ENCODE data around the gene ZMYND8. TPM values are rescaled to one million over a fixed set of nuclear protein-coding genes. Genes with fewer than 3 reads are reported as not detected.
"Not testable (repeated sequence)": the region's sequence is repeated elsewhere in the genome, so short reads cannot be mapped to it uniquely, and the experiment has no call there.

Gene ZMYND8
- polyA plus RNA-seq, 1 donor = 15.2 TPM

DNA sequence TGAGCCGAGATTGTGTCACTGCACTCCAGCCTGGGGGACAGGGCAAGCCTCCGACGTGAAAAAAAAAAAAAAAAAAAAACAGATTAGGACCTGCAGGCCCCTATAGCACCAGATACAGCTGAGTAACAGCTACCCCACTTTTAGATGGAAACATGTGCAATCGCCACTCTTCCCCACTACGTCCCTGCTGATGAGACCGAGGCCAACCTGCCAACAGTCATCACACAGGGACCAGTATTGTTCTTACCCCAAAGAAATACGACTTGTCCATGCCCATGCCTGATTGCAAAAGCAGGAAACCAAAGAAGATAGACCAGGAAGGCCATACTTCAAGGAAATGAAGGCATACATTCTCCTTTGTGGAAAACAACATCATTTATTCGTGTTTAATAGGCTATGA is 45.8 kb downstream of the ZMYND8 start:
- DNase-seq (ENCODE audit: low read depth) = no peak

DNA sequence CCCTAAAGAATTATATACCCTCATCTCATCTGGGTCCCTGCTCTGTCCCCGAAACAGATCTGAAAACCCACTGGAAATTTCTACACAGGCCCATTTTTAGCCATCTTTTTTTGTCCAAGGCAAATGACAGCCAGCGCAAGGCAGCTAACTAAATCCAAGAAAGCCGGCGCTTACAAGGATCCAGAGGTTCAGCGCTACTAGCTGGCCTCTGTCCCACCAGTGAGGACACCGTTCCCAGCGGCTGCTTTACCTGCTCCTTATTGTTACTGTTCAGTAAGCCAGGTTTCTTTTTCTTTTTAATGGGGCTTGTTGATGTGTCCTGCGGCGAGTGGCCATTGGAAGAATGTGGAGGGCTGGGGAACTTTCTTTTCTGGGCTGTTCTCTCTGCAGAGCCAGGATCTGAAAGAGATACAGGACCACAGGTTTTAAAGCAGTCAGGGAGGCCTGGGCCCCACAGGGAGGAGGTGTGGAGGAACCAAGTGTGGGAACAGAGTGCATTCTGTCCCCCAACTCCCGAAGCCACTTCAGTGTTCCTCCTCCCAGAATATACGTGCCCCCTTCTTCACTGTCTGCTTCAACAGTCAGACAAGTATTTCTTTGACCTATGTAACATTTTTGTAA is 46.6 kb downstream of the ZMYND8 start:
- no peak for DNase-seq (ENCODE audit: low read depth)

DNA sequence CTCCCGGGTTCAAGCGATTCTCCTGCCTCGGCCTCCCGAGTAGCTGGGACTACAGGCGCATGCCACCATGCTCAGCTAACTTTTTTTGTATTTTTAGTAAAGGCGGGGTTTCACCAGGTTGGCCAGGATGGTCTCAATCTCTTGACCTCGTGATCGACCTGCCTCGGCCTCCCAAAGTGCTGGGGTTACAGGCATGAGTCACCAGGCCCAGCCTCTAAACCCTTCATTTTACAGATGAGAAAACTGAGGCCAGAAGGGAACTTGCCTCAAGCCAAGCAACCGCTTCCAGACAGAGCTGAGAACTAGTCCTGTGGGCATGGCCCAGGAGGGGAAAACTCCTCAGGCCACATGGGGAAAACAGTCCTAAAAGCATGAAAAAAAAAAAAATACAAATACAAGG is 47.1 kb downstream of the ZMYND8 start:
- DNase-seq (ENCODE audit: low read depth) = no peak

DNA sequence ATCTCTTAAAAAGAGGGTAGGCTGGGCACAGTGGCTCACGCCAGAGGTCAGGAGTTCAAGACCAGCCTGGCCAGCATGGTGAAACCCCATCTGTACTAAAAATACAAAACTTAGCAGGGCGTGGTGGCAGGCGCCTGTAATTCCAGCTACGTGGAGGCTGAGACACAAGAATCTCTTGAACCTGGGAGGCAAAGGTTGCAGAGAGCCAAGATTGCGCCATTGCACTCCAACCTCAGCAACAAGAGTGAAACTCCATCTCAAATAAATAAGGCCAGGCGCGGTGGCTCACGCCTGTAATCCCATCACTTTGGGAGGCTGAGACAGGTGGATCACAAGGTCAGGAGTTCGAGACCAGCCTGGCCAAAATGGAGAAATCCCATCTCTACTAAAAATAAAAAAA is 48.9 kb downstream of the ZMYND8 start:
- DNase-seq (ENCODE audit: low read depth) = not testable (repeated sequence)

DNA sequence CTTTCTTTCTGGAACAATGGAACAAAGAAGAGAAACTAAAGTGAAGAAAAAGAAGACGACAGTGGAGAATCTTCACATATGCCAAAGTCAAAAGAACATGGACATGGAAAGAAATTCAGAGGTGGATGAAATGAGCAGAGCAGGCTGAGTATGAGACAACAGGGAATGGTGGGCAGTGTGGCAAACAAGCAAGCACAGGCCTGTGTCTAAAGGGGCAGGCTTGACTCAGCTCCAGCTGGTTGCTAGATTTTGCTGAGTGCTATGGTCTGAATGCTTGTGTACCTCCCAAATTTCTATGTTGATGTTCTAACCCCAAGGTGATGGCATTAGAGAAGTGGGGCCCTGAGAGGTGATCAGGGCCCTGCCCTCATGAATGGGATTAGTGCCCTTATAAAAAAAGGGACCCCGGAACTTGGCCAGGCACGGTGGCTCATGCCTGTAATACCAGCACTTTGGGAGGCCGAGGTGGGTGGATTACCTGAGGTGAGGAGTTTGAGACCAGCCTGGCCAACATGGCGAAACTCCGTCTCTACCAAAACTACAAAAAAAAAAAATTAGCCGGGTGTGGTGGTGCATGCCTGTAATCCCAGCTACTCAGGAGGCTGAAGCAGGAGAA is 49.6 kb downstream of the ZMYND8 start:
- no peak for DNase-seq (ENCODE audit: low read depth)

DNA sequence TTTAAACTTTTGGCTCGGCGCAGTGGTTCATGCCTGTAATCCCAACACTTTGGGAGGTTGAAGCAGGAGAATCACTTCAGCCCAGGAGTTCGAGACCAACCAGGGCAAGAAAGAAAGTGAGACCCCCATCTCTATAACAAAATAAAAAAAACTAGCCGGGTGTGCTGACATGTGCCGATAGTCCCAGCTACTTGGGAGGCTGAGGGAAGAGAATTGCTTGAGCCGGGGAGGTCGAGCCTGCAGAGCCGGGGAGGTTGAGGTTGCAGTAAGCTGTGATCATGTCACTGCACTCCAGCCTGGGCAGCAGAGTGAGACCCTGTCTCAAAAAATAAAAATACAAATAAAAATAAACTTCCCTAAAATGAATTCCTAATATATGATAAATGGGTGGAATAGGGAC is 50.4 kb downstream of the ZMYND8 start:
- no peak for DNase-seq (ENCODE audit: low read depth)

DNA sequence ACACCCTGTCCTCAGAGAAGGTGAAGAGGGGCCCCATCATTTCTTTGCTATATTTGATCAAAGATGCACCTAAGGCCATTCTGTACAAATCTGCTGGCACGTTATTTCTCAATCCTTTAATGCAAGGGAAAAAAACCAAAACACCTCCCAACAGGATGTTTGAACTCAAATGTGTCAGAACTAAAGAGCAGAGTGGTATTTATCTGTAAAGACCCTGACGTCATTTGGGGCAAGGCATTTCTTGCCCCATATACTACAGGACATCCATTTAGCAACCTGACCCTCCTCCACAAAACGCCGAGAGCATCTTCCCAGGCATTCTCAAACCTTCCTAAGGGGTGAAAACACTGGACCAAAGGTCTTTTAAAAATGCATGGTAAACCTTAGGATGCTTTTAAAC is 50.8 kb downstream of the ZMYND8 start:
- DNase-seq (ENCODE audit: low read depth) = no peak

DNA sequence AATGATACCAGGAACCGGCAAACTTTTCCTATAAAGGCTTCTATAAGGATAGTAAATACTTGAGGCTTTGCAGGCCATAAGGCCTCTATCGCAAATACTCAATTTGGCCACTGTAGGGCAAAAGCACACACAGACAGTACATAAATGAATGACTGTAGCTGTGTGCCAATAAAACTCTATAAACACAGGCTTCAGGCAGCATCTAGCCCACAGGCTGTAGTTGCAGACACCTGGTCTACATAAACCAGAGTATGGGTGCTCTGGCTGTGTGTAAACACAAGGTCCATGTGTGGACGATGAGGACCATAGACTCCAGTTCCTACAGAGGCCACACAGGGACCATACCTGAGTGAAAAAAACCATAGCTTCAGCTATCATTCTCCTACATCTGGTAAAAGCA is 52.2 kb downstream of the ZMYND8 start:
- no peak for DNase-seq (ENCODE audit: low read depth)

DNA sequence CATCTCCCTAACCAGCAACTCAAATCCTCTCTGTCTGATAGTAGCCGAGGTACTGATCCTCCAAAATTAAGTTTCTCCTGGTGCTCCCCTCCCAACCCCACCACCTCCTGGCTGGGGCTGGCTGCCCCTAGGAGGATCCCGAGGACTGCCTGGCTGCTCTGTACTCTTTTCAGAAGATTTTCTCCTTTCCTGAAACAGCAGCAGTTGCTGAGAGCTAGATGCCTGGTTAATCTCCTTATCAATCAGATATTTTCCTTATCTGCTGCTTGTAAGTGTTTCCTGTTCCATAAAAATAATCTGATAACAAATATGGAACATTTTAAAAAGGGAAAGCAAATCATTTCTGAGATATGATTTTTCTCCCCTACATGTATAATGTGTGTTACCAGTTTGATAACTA is 52.8 kb downstream of the ZMYND8 start:
- no peak for DNase-seq (ENCODE audit: low read depth)

DNA sequence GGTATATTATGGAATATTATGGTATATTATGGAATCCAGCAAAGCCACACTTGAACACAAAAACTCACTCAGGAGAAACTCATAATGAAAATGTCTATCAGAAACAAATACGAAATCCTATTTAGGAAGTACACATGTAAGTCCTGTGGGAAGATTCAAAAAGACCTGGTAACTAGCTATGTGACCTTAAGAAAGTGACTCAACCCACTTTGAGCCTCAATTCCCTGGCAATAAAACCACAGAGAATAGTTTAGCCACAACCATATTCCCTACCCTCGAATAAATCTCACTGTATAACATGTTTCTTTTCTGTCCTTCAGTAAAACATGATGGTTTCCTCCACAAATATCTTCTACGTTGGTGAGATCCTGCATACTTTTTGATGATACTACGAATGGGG is 56.4 kb downstream of the ZMYND8 start:
- no peak for DNase-seq (ENCODE audit: low read depth)

DNA sequence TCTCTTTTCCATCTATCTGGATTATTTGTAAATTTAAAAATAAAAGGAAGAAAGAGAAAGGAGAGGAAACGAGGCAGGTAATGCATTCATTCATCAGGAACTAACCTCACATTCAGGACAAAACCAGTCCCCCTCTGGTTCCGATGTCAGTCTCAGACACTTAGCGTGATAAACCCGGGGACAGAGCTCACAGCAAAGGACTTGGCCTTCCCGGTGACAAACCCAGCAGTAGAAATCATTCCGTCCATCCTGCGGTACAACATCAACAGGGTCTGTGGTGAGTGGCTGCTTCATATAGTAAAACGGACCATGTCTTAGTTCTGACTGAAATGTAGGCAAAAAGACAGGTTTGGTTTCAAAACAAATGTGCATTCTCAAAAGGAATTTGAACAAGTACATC is 57.9 kb downstream of the ZMYND8 start:
- no peak for DNase-seq (ENCODE audit: low read depth)

DNA sequence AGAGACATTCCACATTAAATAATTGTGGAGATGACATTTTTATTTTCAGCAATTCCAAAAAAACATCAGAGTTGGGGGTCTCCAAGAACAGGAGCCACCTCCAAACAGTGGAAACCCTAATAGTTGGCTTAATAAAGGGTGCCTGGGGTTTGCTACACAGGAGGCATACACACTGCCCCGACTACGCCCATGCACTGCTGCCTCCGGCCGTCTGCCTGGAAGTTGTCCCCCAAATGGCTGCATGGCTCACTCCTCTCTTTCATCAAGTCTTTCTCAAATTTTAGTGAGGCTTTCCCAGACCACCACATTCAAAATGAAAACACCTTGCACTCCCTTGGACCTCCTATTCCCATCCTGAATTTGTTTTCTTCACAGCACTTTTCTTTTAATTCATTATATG is 58.8 kb downstream of the ZMYND8 start:
- no peak for DNase-seq (ENCODE audit: low read depth)

DNA sequence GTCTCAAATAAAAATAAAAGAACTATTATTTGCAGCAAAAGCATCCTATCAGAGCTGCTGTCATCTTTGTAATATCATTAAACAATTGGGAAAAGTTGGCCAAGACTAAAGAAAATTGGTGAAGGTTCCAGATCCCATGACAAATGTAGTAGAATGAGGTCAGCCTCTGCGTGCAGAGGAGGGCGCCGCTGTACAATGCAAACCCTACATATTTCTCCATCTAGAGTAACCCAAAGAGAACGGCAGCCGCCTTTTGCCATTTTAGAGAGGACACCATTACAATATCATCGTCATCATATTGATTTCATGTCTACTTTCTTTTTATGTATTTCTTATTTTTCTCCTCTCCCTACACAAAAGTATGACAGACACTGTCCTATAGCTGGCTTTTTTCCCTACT is 59.5 kb downstream of the ZMYND8 start:
- no peak for DNase-seq (ENCODE audit: low read depth)

DNA sequence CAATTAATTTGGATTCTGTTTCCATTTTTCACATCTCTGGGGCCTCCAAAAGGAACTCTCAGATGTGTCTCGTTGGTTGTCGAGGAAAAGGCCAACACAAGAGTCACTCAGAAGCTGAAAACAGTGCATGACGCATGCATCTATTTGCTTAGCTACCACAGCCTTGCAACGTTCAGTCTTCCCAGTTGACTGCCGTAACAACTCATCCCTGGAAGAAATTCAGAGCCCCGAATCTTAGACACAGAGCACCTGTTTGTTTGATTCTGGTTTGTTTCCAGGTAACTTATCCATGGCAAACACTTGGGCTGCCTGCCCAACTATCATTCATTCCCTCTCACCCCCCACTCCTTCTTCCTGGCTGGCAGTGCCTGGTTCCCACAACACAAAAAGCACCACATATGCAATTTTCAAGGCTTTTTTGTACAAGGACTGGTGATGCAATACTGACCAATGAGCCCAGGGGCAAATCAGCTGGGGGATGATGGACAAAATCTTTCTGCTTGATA is 60.5 kb downstream of the ZMYND8 start:
- no peak for DNase-seq (ENCODE audit: low read depth)

DNA sequence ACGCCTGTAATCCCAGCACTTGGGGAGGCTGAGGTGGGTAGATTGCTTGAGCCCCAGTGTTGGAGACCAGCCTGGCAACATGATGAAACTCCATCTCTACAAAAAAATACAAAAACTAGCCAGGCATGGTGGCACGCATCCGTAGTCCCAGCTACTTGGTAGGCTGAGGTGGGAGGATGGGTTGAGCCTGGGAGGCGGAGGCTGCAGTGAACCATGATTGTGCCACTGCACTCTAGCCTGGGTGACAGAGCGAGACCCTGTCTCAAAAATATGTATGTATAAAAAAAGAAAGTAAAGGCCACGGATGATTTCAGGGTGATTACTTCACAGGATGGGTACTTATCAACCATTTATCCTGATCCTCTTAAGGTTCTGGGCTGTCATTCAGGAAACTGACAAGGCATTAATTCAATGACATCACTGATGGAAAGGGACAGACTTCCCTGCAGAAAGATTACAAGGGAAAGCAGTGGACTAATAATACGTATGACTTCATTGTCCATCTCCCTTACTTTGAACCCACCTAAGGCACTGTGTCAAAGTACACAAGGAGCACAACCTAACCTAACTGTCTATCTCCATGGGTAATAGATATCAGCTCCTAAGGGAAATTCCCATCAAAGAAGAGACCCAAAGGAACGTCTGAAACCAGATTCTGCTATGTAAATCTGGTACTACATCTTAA is 61.2 kb downstream of the ZMYND8 start:
- no peak for DNase-seq (ENCODE audit: low read depth)

DNA sequence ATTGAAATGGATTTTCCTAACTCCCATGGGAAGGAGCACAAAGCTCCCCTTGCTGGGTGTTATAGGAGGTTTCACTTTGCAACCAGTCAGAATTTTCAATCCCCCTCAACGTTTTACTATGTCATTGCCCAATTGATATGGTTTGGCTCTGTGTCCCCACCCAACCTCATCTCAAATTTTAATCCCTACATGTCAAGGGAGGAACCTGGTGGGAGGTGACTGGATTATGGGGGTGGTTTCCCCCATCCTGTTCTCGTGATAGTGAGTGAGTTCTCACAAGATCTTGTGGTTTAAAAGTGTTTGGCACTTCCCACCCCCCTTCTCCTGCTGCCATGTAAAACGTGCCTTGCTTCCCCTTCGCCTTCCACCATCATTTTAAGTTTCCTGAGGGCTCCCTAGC is 62.9 kb downstream of the ZMYND8 start:
- no peak for DNase-seq (ENCODE audit: low read depth)

DNA sequence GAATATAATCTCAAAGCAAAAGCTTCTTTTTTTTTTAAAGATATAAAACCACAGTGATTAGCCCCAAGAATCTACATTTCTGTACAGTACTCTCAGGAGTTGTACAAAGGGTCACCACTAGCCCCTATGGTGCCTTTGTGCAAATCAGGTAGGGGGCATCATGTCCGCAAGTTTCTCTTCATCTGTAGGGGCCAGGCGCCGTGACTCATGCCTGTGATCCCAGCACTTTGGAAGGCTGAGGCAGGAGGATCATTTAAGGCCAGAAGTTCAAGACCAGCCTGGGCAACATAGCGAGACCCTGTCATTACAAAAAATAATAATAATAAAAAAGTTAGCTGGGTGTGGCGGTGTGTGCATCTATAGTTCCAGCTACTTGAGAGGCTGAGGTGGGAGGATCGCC is 63.9 kb downstream of the ZMYND8 start:
- no peak for DNase-seq (ENCODE audit: low read depth)

DNA sequence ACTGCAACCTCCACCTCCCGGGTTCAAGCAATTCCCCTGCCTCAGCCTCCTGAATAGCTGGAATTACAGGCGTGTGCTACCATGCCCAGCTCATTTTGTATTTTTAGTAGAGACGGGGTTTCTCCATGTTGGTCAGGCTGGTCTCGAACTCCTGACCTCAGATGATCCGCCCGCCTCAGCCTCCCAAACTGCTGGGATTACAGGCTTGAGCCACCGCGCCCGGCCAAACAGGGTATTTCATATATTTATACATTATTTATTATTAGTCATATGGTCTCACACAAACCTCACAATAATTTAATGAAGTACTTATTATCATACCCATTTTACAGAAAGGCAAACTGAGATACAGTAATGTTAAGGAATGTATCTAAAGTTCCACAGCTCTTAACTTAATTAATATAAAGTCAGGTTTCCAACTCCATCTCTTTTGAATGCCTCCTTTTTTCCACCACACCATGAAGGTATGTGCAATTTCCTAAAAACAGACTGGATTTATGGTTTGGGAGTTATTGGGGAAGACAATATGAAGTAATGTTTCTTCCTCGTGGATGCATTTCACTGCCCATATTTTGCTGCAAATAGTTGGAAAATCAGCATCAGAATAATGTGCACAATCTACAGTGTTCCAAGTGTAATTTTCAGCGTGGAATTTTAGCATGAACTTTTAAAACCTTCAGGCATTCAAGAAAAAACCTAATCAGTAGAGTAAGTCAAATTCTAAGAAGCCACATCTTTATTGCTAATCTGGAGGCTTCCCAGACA is 65.7 kb downstream of the ZMYND8 start:
- DNase-seq (ENCODE audit: low read depth) = no peak

DNA sequence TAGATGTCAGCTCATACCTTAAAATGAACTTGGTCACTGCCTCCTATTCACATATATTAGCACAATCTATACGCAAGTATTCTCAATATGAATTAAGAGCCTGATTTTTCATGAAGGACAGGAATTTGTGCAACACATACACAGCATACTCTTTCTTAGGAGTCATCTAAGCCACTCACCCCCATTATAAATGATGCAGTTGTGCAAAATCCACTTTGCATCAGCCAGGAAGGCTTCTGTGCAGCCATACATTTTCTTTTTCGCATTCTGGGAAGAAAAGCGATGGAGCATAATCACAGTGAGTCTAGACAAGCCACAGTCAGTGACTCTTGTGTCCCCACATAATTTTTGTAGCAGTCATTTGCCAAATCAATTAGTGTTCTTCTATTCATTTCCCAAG is 66.5 kb downstream of the ZMYND8 start:
- no peak for DNase-seq (ENCODE audit: low read depth)

DNA sequence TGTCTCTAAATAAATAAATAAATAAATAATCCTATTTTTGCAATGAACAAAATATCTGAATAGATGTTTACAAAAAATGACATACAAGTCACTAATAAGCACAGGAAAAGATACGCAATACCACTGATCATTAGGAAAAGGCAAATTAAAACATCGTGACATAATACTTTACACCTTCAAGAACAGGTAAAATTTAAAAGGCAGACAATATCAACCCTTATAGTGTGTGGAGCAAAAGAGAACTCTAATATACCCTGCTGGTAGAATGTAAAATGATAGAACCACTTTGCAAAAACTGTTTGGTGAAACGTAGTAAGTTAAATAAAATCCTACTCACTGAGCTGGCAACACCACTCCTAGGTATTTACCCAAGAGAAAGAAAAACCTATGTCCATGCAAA is 67.4 kb downstream of the ZMYND8 start:
- DNase-seq (ENCODE audit: low read depth) = no peak

DNA sequence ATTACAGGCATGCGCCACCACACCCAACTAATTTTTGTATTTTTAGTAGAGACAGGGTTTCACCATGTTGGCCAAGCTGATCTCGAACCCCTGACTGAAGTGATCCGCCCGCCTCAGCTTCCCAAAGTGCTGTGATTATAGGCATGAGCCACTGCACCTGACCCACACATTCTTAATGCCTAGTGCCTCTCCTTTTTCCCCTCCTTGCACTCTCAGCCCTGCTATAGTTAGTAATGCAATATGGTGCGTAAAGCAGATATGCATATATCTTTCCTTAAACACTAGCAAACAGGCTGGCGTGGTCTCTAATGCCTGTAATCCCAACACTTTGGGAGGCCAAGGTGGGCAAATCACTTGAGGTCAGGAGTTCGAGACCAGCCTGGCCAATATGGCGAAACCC is 68.0 kb downstream of the ZMYND8 start:
- not testable (repeated sequence) for DNase-seq (ENCODE audit: low read depth)

DNA sequence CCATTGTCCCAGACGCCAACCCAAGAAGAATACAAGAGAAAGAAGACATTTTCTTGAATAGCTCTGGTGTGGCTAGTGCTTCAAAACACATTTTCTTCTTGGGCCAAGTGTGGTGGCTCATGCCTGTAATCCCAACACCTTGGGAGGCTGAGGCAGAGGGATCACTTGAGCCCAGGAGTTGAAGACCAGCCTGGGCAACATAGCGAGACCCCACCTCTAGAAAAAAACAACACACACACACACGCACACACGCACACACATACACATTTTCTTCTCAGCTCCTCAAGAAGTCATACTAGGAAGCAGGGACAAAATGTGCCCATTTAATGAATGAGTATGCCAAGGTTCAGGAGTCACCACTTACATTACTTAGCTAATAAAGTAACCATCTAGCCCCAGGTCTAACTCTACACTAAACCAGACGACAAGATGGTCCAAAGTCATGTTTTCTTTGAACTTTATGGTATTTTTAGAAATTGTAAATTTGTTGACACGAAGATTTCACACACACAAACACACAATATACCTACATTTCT is 68.8 kb downstream of the ZMYND8 start:
- no peak for DNase-seq (ENCODE audit: low read depth)

Data from forelimb muscle (tissue), 1 donor.